Lung (tissue), 12 donors: ENCODE measurements around the gene EPG5. TPM values are rescaled to one million over a fixed set of nuclear protein-coding genes. Genes with fewer than 3 reads are reported as not detected.

Experiments
- ATAC-seq: fragments of 200-7000 bp; cut with Tn5 transposase; one replicate; pipeline ENCODE4 v1.9.1; 2020; ENCODE audit warnings: moderate number of reproducible peaks; ENCODE audit not compliant: insufficient read depth, low FRiP score
- DNase-seq, 3 donors: peaks; one replicate each; pipeline ENCODE4 v3.0.0-alpha.2; 2013 to 2017
- H3K27ac ChIP-seq, 2 donors: one replicate each; pipeline ENCODE4 v1.5.1; 2013; ENCODE audit warnings: mild to moderate bottlenecking in 2 of 2, moderate library complexity in 2 of 2, control low read depth in 1 of 2, inconsistent platforms in 1 of 2, low read depth in 1 of 2, low read length in 1 of 2
- H3K27me3 ChIP-seq, 3 donors: one replicate each; pipeline ENCODE4 v1.5.1; 2013; ENCODE audit warnings: low read length in 2 of 3; ENCODE audit not compliant: control insufficient read depth in 3 of 3, insufficient read depth in 3 of 3
- H3K36me3 ChIP-seq, 4 donors: one replicate each; pipeline ENCODE4 v1.5.1; 2013; ENCODE audit warnings: low read length in 4 of 4, mild to moderate bottlenecking in 1 of 4, moderate library complexity in 1 of 4; ENCODE audit not compliant: control insufficient read depth in 4 of 4, insufficient read depth in 4 of 4
- H3K4me1 ChIP-seq, 5 donors: one replicate each; pipeline ENCODE4 v1.5.1; 2013; ENCODE audit warnings: low read length in 5 of 5, mild to moderate bottlenecking in 2 of 5, moderate library complexity in 1 of 5; ENCODE audit not compliant: control insufficient read depth in 5 of 5, insufficient read depth in 5 of 5
- H3K4me3 ChIP-seq: one replicate; pipeline ENCODE4 v1.5.1; 2013; ENCODE audit warnings: mild to moderate bottlenecking, control low read depth, moderate library complexity
- H3K9ac ChIP-seq, 2 donors: one replicate each; pipeline ENCODE4 v1.5.1; 2013; ENCODE audit warnings: low read length in 2 of 2, control low read depth in 1 of 2; ENCODE audit not compliant: insufficient read depth in 1 of 2
- H3K9me3 ChIP-seq, 4 donors: one replicate each; pipeline ENCODE4 v1.5.1; 2013; ENCODE audit warnings: low read length in 3 of 4, mild to moderate bottlenecking in 1 of 4, moderate library complexity in 1 of 4; ENCODE audit not compliant: control insufficient read depth in 4 of 4, insufficient read depth in 3 of 4
- CTCF ChIP-seq: IDR thresholded peaks from 2 replicates; pipeline ENCODE4 v1.5.1; 2012; ENCODE audit warnings: mild to moderate bottlenecking; ENCODE audit errors: control extremely low read depth, extremely low read depth
- WGBS, 2 donors: extraction: QIAGEN DNeasy Blood & Tissue Kit; methylation state at CpG; one replicate each; pipeline ENCODE4 v1.1.7; 2013; 5-methylcytosine and 5-hydroxymethylcytosine counted together
- polyA plus RNA-seq, 2 donors: library from polyadenylated mRNA; stranded (reverse); fragments of 200-250 nt; gene quantifications; one replicate each; pipeline ENCODE4 v1.2.1, GENCODE V29; 2013
- total RNA-seq, 2 donors: library from RNA; depleted of rRNA in 1 of 2; stranded (reverse); fragments of >200 nt in 1 of 2; gene quantifications; one replicate each; pipeline ENCODE4 v1.2.1, GENCODE V29; 2014 to 2021
- donor health status: control.
- donor health status: control.
- donor health status: Bipolar disorder and iron deficiency.
- donor health status: healthy.
- donor health status: DM: yes; HTN: yes; CAD: no.

The EPG5 gene
- total and polyA plus RNA-seq, 4 donors, result 7.0 to 64.5 (median 20.9) TPM

GRCh38 chr18:45926691-45927090 lies 40.4 kb downstream of the EPG5 start:
- H3K9ac ChIP-seq, result no peak overlapping the region
- H3K27me3 ChIP-seq, result no peaks in the 10 kb centered on the region
- WGBS, 2 donors, result 99 to 100% methylated on average over 3 of the region's 3 CpGs
- H3K27ac ChIP-seq, result no peak overlapping the region
- no peak overlapping the region for H3K4me3 ChIP-seq
- H3K36me3 ChIP-seq, result peaks cover 18 to 46% (median 26%) of the 10 kb centered on the region in 4 donors
- ATAC-seq, result no peak
- no peak for DNase-seq
- no peak for TF ChIP-seq CTCF
- peaks cover 0 to 6% (median 0%) of the 10 kb centered on the region in 5 donors for H3K4me1 ChIP-seq
- no peaks in the 10 kb centered on the region for H3K9me3 ChIP-seq

- H3K4me3 ChIP-seq, result no peak overlapping the region
- peaks cover 0 to 6% (median 0%) of the 10 kb centered on the region in 5 donors for H3K4me1 ChIP-seq
- no peak overlapping the region for H3K27ac ChIP-seq
- TF ChIP-seq CTCF, result no peak
- no peaks in the 10 kb centered on the region for H3K27me3 ChIP-seq
- WGBS, 2 donors, result 87 to 96% methylated on average over 3 of the region's 3 CpGs
- H3K36me3 ChIP-seq, result peaks cover 18 to 47% (median 27%) of the 10 kb centered on the region in 4 donors
- H3K9ac ChIP-seq, result no peak overlapping the region
- ATAC-seq (no peak), DNase-seq (no peak)
- no peaks in the 10 kb centered on the region for H3K9me3 ChIP-seq
Observed at GRCh38 chr18:45926085-45926484, 41.0 kb downstream of the EPG5 start.

- WGBS, 2 donors, result 92 to 97% methylated on average over 1 of the region's 1 CpG
- Histone ChIP-seq H3K27me3 (no peaks in the 10 kb centered on the region), H3K9me3 (no peaks in the 10 kb centered on the region), H3K4me1 (peaks cover 0 to 12% (median 0%) of the 10 kb centered on the region in 5 donors), H3K27ac (no peak overlapping the region), H3K9ac (no peak overlapping the region), H3K4me3 (no peak overlapping the region), H3K36me3 (peaks cover 14 to 41% (median 29%) of the 10 kb centered on the region in 4 donors)
- DNase-seq, result no peak
- no peak for TF ChIP-seq CTCF
- no peak for ATAC-seq
Observed at GRCh38 chr18:45923138-45923537, 44.0 kb downstream of the EPG5 start.

GRCh38 chr18:45920367-45920766 lies 46.8 kb downstream of the EPG5 start:
- ATAC-seq, result no peak
- no peak overlapping the region for H3K27ac ChIP-seq
- H3K27me3 ChIP-seq, result no peaks in the 10 kb centered on the region
- peak; percentile 11 to 30 (median 24) for DNase-seq
- no peak for TF ChIP-seq CTCF
- 25 to 27% methylated on average over 4 of the region's 4 CpGs for WGBS, 2 donors
- no peak overlapping the region for H3K9ac ChIP-seq
- H3K9me3 ChIP-seq, result no peaks in the 10 kb centered on the region
- H3K4me3 ChIP-seq, result no peak overlapping the region
- H3K36me3 ChIP-seq, result peaks cover 25 to 55% (median 42%) of the 10 kb centered on the region in 4 donors
- peaks cover 0 to 10% (median 0%) of the 10 kb centered on the region in 5 donors for H3K4me1 ChIP-seq
